ENCODE measurements around the gene PGM2L1.
A peak's percentile ranks its signal among the peaks of the same experiment; 100 is the strongest.
"Not testable (repeated sequence)": the region's sequence is repeated elsewhere in the genome, so short reads cannot be mapped to it uniquely, and the experiment has no call there.

PGM2L1 gene

DNA sequence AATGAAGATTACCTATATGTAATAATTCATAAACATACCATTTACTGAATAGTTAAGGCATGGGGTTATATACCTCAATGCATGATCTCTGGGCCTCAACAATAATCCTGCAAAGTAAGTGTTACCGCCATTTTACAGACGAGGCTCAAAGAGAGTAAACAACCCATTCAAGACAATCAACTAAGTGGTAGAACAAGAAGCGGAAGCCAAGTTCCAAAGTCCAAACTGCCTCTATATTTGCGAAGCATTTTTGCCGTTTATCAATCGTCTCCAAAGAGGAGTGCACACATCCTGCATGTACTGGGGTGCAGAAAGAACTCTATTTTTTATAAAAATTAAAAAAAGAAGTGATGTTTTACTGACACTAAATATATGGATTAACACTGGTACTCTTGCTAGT lies 59.3 kb downstream of the PGM2L1 start:
- no peak for DNase-seq (ENCODE audit: low read depth in 2 of 2)

DNA sequence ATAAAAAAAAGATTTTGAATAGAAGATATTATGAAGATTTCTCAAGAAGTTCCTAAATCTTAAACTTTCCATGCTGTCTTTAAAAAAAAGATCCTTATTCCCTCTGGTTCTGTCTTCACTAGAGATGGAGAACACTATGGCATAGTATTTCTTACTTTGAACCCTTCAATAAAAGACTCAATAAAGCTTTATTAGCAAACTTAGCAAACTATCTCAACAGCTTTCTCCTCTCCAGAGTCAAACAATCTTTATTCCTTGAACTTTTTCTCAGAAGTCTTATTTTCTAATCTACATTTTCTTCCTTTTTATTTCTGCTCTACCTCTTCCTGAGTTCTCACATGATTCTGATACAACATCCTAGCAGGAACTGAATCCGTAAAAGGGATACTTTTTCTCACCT lies 65.0 kb downstream of the PGM2L1 start:
- DNase-seq (ENCODE audit: low read depth in 2 of 2): no peak

- DNase-seq (ENCODE audit: low read depth in 2 of 2): no peak
Observed at GRCh38 chr11:74332291-74332690, 65.9 kb downstream of the PGM2L1 start.

GRCh38 chr11:74331000-74331399 lies 67.2 kb downstream of the PGM2L1 start:
- not testable (repeated sequence) for DNase-seq (ENCODE audit: low read depth in 2 of 2)

- no peak for DNase-seq (ENCODE audit: low read depth in 2 of 2)
Observed at GRCh38 chr11:74330075-74330858, 68.0 kb downstream of the PGM2L1 start.

DNA sequence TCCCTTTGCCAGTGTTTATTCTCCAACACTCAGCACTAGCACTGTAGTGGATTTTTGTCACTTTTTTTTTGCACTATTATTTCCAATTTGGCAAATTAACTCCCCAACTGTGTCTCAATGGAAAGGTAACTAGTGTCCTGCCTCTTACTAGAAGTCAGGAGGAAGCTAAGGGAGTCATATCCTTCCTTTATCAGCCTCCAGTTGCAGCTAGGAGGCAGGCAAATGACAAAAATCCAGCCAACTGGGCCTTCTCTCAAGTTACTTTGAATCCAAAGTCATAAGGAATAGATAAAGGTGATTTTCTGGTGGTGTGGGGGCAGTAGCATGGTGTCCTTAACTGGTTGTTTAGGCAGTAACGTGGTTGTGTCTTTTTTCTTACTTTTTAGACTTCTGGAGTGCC lies 71.2 kb downstream of the PGM2L1 start:
- no peak for DNase-seq (ENCODE audit: low read depth in 2 of 2)

- DNase-seq (ENCODE audit: low read depth in 2 of 2): no peak
Observed at GRCh38 chr11:74326665-74327064, 71.6 kb downstream of the PGM2L1 start.

GRCh38 chr11:74325649-74326645 lies 72.3 kb downstream of the PGM2L1 start:
- DNase-seq (ENCODE audit: low read depth in 2 of 2): no peak

DNA sequence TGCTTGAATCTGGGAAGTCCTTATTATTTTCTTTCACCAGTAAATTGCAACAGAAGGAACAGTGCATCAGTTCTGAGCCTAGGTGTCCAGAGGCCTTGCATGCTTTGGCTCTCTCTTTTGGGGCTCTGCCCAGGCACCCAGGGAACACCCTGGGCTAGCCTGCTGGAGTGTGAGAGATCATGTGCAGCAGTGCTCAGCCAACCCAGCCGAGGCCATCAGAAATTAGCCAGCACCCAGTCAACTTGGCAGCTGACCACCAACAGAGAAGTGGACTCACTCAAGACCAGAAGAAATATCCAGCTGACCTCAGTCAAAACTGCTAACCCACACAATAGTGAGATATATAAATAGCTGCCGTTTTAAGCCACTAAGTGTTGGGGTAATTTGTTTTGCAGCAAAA lies 75.6 kb downstream of the PGM2L1 start:
- DNase-seq (ENCODE audit: low read depth in 2 of 2): no peak

GRCh38 chr11:74321487-74322188 lies 76.6 kb downstream of the PGM2L1 start:
- DNase-seq (ENCODE audit: low read depth in 2 of 2): no peak

DNA sequence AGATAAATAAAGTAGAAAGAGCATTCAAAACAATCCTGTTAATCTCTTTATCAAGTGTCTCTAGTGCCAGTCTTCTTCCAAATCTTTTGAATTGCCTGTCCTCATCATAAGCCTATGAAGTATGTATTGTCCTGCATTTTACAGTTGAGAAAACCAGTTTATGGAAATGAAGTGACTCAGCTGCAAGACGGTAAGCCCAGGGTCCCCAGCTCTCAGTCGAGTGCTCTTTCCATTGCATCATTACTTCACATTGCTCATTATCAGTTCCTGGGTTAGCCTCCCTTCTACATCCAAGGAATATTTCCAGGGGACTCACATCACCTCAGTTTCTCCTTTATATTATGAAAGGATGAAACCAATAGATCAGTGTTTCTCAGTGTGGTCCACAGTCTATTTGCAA lies 77.7 kb downstream of the PGM2L1 start:
- DNase-seq (ENCODE audit: low read depth in 2 of 2): no peak

DNA sequence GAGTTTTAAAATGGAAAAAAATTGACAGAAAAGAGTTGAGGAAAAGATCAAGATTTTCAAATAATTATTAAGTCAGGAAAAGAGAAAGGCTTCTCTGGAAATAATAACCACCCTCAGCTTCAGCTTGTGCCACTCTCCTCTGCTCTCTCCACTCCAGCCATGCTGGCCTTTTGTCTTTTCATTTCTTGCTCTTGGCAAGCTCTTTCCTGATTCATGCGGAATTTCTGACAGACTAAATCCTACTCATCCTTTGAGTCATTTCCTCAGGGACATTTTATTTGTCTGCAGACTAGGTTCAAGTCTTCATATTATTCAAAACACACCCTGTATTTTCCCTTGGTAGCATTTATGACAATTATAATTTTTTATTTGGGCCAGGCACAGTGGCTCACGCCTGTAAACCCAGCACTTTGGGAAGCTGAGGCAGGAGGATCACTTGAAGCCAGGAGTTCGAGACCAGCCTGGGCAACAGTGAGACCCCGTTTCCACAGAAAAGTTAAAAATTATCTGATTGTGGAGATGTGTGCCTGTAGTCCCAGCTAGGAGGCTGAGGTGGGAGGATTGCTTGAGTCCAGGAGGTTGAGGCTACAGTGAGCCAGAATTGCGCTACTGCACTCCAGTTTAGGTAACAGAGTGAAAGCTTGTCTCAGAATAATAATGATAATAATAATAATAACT lies 79.0 kb downstream of the PGM2L1 start:
- DNase-seq (ENCODE audit: low read depth in 2 of 2): no peak

- no peak for DNase-seq (ENCODE audit: low read depth in 2 of 2)
Observed at GRCh38 chr11:74318241-74318932, 79.8 kb downstream of the PGM2L1 start.

GRCh38 chr11:74316772-74317505 lies 81.3 kb downstream of the PGM2L1 start:
- DNase-seq (ENCODE audit: low read depth in 2 of 2): no peak

DNA sequence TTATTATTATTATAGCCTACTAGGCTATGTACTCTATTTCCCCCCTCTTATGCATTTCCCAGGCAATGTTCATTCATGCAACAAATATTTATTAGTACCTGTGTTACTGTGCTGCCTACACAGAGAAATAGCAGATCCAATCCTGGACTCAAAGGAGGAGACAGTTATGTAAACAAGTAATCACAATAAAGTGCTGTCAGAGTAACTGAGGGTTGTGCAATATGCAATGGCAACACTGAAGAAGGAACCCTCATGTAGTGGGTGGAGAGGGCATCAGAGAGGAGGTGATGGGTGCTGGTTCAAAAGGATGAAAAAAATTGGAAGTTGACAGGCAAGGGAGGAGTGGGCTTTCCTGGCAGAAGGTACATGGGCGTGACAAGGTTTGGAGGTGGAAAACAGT lies 85.9 kb downstream of the PGM2L1 start:
- DNase-seq (ENCODE audit: low read depth in 2 of 2): no peak

GRCh38 chr11:74311352-74311926 lies 86.8 kb downstream of the PGM2L1 start, which contains the start of gene P4HA3:
P4HA3 (minus strand) TSS chr11:74311640; CDS start chr11:74311611, 29 bp downstream.
- DNase-seq (ENCODE audit: low read depth in 2 of 2): peak; percentile 5 to 13

GRCh38 chr11:74310857-74311256 lies 87.4 kb downstream of the PGM2L1 start:
- DNase-seq (ENCODE audit: low read depth in 2 of 2): no peak

DNA sequence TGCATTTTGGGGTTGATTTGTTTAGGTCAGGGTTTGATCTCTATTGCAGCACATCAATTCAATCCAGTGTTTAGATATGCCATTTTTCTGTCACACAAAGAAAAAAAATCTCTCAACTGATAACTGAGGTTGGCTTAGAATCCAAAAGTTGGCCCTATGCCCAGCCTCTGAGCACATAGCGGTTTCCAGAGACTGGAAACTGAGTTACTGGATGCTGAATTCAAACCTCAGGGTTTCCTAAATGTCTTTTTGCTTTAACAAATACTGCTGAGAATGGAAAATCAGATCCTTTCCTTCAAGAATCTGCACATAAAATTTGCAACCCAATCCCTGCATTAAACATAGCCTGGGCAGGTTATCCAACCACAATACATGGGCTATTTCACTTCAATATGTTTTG lies 90.8 kb downstream of the PGM2L1 start:
- no peak for DNase-seq (ENCODE audit: low read depth in 2 of 2)

- DNase-seq (ENCODE audit: low read depth in 2 of 2): no peak
Observed at GRCh38 chr11:74306435-74307175, 91.6 kb downstream of the PGM2L1 start.
